ENCODE results near the gene CARD14. TPM values are rescaled to one million over a fixed set of nuclear protein-coding genes. Genes with fewer than 3 reads are reported as not detected.
A peak's percentile ranks its signal among the peaks of the same experiment; 100 is the strongest.

Gene CARD14
- total and polyA plus RNA-seq, 12 donors: 0.11 to 0.33 (median 0.14) TPM; not detected in 6

- WGBS, 2 donors: 1% methylated on average over 69 to 77 of the region's 77 CpGs
- no peaks in the 10 kb centered on the region for H3K9me3 ChIP-seq
- DNase-seq (peak; percentile 82 to 87), ATAC-seq (peak; percentile 84 to 94 (median 92))
- peaks cover 6 to 30% (median 19%) of the 10 kb centered on the region in 9 donors for H3K4me1 ChIP-seq
- intact Hi-C loops (cut with DNase I): loop anchor here in 3 of 10 donors (2.0 to 10.0 kb wide), 3 partner anchors 42 to 73 kb away; partner anchors contain the start of genes EIF4A3 (in 1 of the 3) and RNF213 (in 1 of the 3)
- peak within 1 kb of the TSS; percentile 66 to 99 (median 92) for H3K4me3 ChIP-seq
- peak within 1 kb of the TSS in 9 of 10 donors; percentile 72 to 91 (median 81) for H3K27ac ChIP-seq
- TF ChIP-seq CTCF (IDR thresholded peaks at IDR 0.05): peak in 4 of 9 donors; percentile 7 to 37 (median 19)
- peaks cover 0 to 41% (median 3%) of the 10 kb centered on the region in 9 donors for H3K36me3 ChIP-seq
- peaks cover 0 to 9% (median 0%) of the 10 kb centered on the region in 7 donors for H3K27me3 ChIP-seq
Measured at GRCh38 chr17:80220054-80220735, 50.4 kb downstream of the CARD14 start, which contains the start of the genes SGSH and SLC26A11. SGSH (minus strand) TSS chr17:80220333; CDS start chr17:80220313, 20 bp downstream. SLC26A11 (plus strand) TSS chr17:80220427; CDS start chr17:80221561, 1,134 bp downstream.

GRCh38 chr17:80220736-80221215 lies 50.9 kb downstream of the CARD14 start:
- no peaks in the 10 kb centered on the region for H3K9me3 ChIP-seq

DNA sequence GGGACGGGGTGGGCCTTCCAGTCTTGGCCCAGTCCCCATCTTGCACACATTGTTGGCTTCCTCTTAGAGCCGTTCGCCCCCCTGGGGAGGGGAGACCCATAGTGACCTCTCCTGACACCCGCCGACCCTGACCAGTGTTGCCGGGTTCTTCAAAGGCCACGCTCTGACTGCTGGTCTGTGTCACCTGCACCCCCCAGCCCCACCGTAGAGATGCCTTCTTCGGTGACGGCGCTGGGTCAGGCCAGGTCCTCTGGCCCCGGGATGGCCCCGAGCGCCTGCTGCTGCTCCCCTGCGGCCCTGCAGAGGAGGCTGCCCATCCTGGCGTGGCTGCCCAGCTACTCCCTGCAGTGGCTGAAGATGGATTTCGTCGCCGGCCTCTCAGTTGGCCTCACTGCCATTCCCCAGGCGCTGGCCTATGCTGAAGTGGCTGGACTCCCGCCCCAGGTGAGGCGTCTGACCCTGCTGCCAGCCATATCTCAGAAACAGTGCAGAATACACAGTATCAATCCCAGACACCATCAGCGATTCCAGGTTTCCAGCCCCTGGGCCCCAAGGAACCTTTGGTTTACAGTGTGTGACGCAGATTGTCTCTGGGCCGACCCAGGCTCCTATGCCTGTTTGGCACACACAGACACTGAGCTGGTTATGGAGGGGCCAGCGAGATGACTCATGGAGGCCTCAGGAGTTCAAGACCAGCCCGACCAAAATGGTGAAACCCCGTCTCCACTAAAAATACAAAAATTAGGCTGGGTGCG lies 51.7 kb downstream of the CARD14 start:
- peaks cover 6 to 30% (median 19%) of the 10 kb centered on the region in 9 donors for H3K4me1 ChIP-seq
- ATAC-seq (no peak), DNase-seq (no peak)
- intact Hi-C loops (cut with DNase I): loop anchor here in 3 of 10 donors (2.0 to 10.0 kb wide), 3 partner anchors 41 to 75 kb away; partner anchors contain the start of genes EIF4A3 (in 1 of the 3) and RNF213 (in 1 of the 3)
- no peaks in the 10 kb centered on the region for H3K9me3 ChIP-seq
- peaks cover 0 to 9% (median 0%) of the 10 kb centered on the region in 7 donors for H3K27me3 ChIP-seq
- 74 to 77% methylated on average over 29 of the region's 29 CpGs for WGBS, 2 donors
- TF ChIP-seq CTCF (IDR thresholded peaks at IDR 0.05): no peak
- peak overlapping the region in 3 of 10 donors; percentile 84 to 91 (median 88) for H3K27ac ChIP-seq
- peak overlapping the region in 9 of 10 donors; percentile 66 to 99 (median 94) for H3K4me3 ChIP-seq
- H3K36me3 ChIP-seq: peaks cover 0 to 38% (median 0%) of the 10 kb centered on the region in 9 donors

More at GRCh38 chr17:80220736-80221215, 50.9 kb downstream of the CARD14 start:
- ATAC-seq: peak; percentile 10 to 53 (median 34)
- H3K27ac ChIP-seq: peak overlapping the region in 9 of 10 donors; percentile 72 to 91 (median 81)
- peaks cover 0 to 38% (median 0%) of the 10 kb centered on the region in 9 donors for H3K36me3 ChIP-seq
- intact Hi-C loops (cut with DNase I): loop anchor here in 3 of 10 donors (2.0 to 10.0 kb wide), 3 partner anchors 42 to 74 kb away; partner anchors contain the start of genes EIF4A3 (in 1 of the 3) and RNF213 (in 1 of the 3)
- peaks cover 6 to 30% (median 19%) of the 10 kb centered on the region in 9 donors for H3K4me1 ChIP-seq
- 2 to 4% methylated on average over 28 to 39 of the region's 41 CpGs for WGBS, 2 donors
- TF ChIP-seq CTCF (IDR thresholded peaks at IDR 0.05): no peak
- H3K4me3 ChIP-seq: peak overlapping the region; percentile 66 to 99 (median 92)
- no peak for DNase-seq
- peaks cover 0 to 9% (median 0%) of the 10 kb centered on the region in 7 donors for H3K27me3 ChIP-seq

Data from heart right ventricle (tissue), 16 donors.